NCI-H524 treated with DMSO at 0.1 percent for 48 hours (cell line): ENCODE data around the gene LBR.
"Not testable (repeated sequence)": the region's sequence is repeated elsewhere in the genome, so short reads cannot be mapped to it uniquely, and the experiment has no call there.

Experiments used
- DNase-seq: peaks from one replicate; lab custom pipeline; 2025; lab: John Stamatoyannopoulos, UW

Gene LBR

GRCh38 chr1:225427235-225428067 is at the start of gene LBR:
Gene LBR (minus strand): TSS chr1:225428038. CDS start chr1:225424075, 3,963 bp downstream.
- no peak for DNase-seq

- DNase-seq, result no peak
Measured at GRCh38 chr1:225477296-225477911, 49.6 kb upstream of the LBR start.

DNA sequence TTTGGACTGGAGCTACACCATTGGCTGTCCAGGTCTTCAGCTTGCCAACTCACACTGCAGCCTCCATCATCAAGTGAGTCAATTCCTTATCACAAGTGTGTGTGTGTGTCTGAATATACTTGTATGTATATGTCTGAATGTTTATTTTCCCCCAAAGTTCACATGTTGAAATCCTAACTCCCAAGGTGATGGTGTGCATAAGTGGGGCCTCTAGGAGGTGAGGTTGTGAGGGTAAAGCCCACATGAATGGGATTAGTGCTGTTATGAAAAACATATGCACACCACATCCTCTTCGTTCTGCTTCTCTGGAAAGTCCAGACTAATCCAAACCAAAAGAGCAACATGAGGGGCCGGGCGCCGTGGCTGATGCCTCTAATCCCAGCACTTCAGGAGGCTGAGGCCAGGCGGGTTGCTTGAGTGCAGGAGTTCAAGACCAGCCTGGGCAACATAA is 48.7 kb upstream of the LBR start:
- DNase-seq, result no peak

- DNase-seq, result no peak
Measured at GRCh38 chr1:225476100-225476511, 48.3 kb upstream of the LBR start.

DNA sequence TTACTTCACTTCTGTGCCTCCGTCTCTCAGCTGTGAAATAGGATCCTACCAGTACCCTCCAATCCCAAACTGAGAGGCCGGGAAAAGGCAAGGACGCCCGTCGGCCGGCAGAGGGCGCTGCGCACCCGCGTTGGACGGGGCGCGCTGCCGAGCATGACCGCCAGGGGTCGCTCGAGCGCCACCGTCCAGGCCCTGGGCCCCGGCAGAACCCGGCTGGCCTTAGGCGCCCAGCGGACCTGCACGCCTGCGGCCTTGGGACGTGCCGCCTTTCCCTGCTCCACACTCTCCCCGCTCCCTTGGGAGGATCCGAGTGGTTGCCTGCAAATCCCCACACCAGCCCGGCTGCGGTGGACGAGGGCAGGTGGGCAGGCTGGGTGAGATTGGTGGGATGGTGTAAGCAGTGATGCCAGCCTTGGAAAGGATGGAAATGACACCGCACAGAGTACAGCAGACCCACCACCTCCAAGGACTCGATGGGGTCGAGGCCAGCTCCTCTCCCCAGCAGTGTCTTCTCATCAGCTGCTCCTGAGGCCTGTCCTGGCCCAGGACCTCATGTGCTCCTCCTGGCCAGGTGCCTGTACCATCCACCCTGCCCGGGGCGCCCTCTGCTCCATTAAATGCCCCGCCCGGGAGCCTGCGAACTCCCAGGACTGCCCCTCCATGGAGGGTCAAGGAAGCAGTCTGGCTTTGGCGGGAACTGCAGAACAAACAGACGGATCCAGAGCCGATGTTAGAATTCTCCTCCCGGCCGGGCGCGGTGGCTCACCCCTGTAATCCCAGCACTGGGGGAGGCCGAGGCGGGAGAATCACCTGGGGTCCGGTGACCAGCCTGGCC is 47.4 kb upstream of the LBR start:
- no peak for DNase-seq

GRCh38 chr1:225474439-225474985 is 46.7 kb upstream of the LBR start:
- no peak for DNase-seq

GRCh38 chr1:225473676-225474438 is 46.0 kb upstream of the LBR start:
- not testable (repeated sequence) for DNase-seq

- not testable (repeated sequence) for DNase-seq
Measured at GRCh38 chr1:225473266-225473665, 45.4 kb upstream of the LBR start.

- no peak for DNase-seq
Measured at GRCh38 chr1:225471453-225472301, 43.8 kb upstream of the LBR start.

DNA sequence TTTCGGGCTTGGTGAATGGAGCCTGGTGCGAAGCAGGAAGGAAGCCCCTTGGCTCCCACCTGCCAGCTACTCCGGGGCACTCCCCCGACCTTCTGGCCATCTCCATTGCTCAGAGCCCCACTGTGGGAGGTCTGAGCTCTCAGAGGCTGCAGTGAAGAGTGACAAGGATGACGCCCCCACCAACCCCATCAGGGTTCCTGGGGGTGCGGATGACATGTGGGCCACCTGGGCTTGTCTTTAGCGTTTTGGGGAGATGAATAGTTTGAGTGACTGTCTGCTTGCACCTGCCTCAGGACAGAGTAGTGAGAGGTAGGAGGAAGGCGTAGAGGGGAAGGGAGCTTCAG is 43.2 kb upstream of the LBR start:
- no peak for DNase-seq

DNA sequence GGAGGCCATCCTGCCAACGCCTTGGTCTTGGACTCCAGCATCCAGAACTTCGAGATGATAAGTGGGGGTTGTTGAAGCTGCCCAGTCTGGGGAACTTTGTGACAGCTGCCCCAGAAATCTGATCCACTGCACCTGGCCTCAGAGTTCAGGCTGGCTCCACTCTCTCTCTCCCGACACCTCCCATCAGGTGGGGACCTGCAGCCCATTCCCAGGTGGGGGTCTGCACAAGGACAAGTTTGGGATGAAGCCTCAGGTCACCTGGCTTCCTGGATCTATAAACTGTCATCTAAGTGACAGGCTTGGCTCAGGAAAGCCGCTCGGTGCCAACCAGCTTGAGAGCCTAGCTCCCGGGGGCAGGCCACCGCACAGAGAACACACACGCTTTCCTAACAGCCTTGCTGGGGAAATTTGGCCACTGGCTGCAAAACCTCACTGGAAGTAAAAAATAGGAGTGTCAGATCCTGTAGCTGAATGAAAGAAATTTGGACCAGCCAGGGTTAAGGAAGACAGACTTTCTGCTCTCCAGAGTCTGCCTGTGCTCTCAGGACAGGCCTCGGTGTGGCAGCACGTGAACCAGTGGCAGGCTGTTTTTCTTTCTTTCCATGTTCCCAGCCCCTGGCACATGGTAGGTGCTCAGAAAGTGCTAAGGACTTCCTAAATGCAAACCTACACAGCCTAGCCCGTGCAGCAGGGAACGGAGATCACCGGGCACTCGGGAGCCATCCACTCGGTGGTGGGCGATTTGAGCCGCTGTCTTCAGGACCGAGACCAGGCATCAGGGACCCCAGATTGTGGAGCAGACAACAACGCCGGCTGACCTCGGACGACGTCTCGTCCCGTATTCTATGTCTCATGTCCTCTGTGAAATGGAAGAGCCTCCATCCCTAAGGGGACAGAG is 42.6 kb upstream of the LBR start:
- no peak for DNase-seq

GRCh38 chr1:225469051-225469450 is 41.2 kb upstream of the LBR start:
- DNase-seq, result no peak

GRCh38 chr1:225468270-225469020 is 40.6 kb upstream of the LBR start:
- no peak for DNase-seq

GRCh38 chr1:225467193-225468020 is 39.6 kb upstream of the LBR start:
- no peak for DNase-seq

DNA sequence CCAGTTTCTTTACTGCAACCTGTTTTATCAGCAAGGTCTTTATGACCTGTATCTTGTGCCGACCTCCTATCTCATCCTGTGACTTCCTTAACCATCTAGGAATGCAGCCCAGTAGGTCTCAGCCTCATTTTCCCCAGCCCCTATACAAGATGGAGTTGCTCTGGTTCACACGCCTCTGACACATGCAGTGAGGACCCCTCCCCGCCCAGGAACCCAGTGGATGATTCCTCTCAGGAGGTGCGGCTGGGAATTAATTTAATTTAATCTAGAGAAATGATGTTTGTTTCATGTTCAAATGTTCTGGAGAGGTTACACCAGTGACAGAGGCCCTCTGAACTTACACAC is 39.0 kb upstream of the LBR start:
- DNase-seq, result no peak

GRCh38 chr1:225465793-225466517 is 38.1 kb upstream of the LBR start:
- DNase-seq, result no peak
